ENCODE measurements around the gene TDRD7.
"Not testable (repeated sequence)": the region's sequence is repeated elsewhere in the genome, so short reads cannot be mapped to it uniquely, and the experiment has no call there.

The TDRD7 gene

DNA sequence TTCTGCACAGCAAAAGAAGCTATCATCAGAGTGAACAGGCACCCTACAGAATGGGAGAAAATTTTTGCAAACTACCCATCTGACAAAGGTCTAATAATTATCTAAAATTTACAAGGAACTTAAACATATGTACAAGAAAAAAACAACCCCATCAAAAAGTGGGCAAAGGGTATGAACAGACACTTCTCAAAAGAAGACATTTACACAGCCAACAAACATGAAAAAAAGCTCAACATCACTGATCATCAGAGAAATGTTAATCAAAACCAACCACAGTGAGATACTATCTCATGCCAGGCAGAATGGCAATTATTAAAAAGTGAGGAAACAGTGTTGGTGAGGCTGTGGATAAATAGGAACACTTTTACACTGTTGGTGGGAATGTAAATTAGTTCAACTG, 44.9 kb downstream of the TDRD7 start:
- H3K4me1 ChIP-seq (ENCODE audit: insufficient read depth, low read length); H3K27me3 ChIP-seq (ENCODE audit: control insufficient read depth in 1 of 2, insufficient read depth in 2 of 2, low read length in 2 of 2); H3K36me3 ChIP-seq (ENCODE audit: insufficient read depth, low read length); H3K4me3 ChIP-seq (ENCODE audit: low read depth in 1 of 2, low read length in 2 of 2); H3K9me3 ChIP-seq (ENCODE audit: low read length); H3K9ac ChIP-seq (ENCODE audit: low read length); H3K27ac ChIP-seq (ENCODE audit: low read depth, low read length): not testable (repeated sequence)

DNA sequence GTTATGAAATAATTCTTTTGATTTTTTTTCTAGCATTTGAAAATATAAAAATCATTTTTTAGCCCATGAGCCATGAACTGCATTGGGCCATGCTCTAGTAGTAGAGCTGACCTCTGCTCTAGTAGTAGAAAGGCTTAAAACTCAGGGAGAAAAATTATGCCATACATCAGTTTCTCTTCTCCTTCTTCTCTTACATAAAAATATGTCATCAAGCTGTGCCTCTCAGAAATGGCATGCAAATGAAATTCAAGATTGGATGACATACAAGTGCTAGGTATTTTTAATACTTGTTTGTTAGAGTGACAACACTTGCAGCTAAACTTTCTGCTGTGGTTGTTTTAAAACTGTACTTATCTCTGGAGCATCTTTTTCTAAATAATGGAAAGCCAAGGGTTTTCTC, 47.4 kb downstream of the TDRD7 start:
- Histone ChIP-seq H3K36me3 (ENCODE audit: insufficient read depth, low read length) (no peaks in the 10 kb centered on the region), H3K9me3 (ENCODE audit: low read length) (no peaks in the 10 kb centered on the region), H3K9ac (ENCODE audit: low read length) (no peak overlapping the region), H3K27me3 (ENCODE audit: control insufficient read depth in 1 of 2, insufficient read depth in 2 of 2, low read length in 2 of 2) (no peaks in the 10 kb centered on the region), H3K27ac (ENCODE audit: low read depth, low read length) (no peak overlapping the region), H3K4me3 (ENCODE audit: low read depth in 1 of 2, low read length in 2 of 2) (no peak overlapping the region), H3K4me1 (ENCODE audit: insufficient read depth, low read length) (no peaks in the 10 kb centered on the region)

DNA sequence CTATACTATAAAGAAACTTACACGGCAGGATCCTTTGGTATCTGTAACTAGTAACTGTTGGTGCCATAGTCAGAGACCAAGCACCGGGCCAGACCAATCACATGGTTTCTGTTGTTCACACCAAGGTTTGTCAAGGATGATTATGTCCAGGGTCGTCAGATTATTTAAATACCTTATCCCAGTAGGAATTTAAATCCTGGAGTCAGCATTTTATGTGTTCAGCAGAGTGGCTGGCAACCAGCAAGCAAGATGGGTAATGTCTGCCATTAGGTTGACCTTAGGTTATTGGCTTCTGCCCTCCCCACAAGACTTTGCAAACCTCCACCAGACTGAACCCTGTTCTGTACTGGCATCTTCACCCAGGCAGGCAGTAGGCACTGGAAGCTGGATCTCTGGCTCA, 50.3 kb downstream of the TDRD7 start:
- H3K9ac ChIP-seq (ENCODE audit: low read length): no peak overlapping the region
- H3K27ac ChIP-seq (ENCODE audit: low read depth, low read length): no peak overlapping the region
- H3K36me3 ChIP-seq (ENCODE audit: insufficient read depth, low read length): peaks cover 14% of the 10 kb centered on the region
- H3K4me1 ChIP-seq (ENCODE audit: insufficient read depth, low read length): no peaks in the 10 kb centered on the region
- H3K27me3 ChIP-seq (ENCODE audit: control insufficient read depth in 1 of 2, insufficient read depth in 2 of 2, low read length in 2 of 2): no peaks in the 10 kb centered on the region
- no peak overlapping the region for H3K4me3 ChIP-seq (ENCODE audit: low read depth in 1 of 2, low read length in 2 of 2)
- H3K9me3 ChIP-seq (ENCODE audit: low read length): no peaks in the 10 kb centered on the region

DNA sequence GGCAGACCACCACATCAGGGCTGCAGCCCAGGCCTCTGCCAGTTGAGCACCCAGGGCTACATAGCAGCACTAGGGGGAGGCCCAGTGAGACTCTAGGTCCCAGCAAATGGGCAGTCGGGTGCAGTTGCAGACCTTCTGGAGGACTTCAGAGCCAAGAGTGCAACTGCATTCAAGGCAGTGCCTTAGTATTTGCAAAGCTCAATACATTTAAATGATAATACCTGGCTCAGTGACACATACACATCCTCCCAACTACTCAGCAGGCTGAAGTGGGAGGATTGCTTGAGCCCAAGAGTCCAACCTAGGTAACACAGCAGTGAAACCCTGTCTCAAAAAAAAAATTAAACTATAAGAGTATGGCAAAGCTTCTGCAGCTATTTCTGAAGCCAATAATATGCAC, 51.0 kb downstream of the TDRD7 start:
- H3K4me1 ChIP-seq (ENCODE audit: insufficient read depth, low read length): no peaks in the 10 kb centered on the region
- H3K27me3 ChIP-seq (ENCODE audit: control insufficient read depth in 1 of 2, insufficient read depth in 2 of 2, low read length in 2 of 2): no peaks in the 10 kb centered on the region

DNA sequence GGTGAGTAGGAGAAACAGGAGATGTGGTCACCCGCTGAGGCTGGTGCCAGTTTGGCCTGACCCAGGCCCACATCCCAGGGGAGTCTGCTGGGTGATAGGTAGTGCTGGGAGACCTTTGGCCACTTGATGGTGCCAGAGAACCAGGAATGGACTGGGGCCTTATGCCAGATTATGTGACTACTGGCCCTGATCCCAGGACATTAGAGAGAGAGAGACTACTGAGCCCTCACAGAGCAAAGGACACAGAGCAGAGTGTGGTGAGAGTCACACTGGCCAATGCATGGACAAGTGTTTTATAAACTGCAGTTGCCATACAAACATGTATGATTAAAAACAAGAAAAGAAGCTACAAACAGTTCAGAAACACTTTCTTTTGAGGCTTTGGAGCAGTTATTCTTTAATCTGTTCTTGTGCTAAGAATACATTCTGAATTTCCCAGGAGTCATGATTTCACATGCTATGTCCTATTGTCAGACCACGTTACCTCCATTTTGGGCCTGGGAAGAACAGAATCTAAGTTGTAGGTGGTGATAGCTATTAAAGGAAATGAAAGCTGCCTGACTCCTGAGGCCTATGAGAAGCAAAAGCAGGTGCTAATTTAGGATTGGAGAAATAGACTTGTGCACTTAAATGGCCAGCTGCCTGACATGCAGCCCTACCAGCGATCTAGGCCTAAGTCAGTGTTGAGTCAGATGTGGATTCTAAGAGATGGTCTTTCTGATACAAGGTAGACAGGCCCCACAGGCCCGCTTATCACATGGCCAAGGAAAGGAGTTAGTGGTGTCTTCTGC, 57.0 kb downstream of the TDRD7 start:
- H3K36me3 ChIP-seq (ENCODE audit: insufficient read depth, low read length): peaks cover 26% of the 10 kb centered on the region
- peaks cover 19% of the 10 kb centered on the region for H3K4me1 ChIP-seq (ENCODE audit: insufficient read depth, low read length)
- H3K27me3 ChIP-seq (ENCODE audit: control insufficient read depth in 1 of 2, insufficient read depth in 2 of 2, low read length in 2 of 2): no peaks in the 10 kb centered on the region
- H3K4me3 ChIP-seq (ENCODE audit: low read depth in 1 of 2, low read length in 2 of 2): no peak overlapping the region
- no peaks in the 10 kb centered on the region for H3K9me3 ChIP-seq (ENCODE audit: low read length)
- H3K27ac ChIP-seq (ENCODE audit: low read depth, low read length): peak overlapping the region; percentile 52
- no peak overlapping the region for H3K9ac ChIP-seq (ENCODE audit: low read length)

More for the DNA sequence above, 51.0 kb downstream of the TDRD7 start:
- H3K36me3 ChIP-seq (ENCODE audit: insufficient read depth, low read length): peaks cover 20% of the 10 kb centered on the region
- no peak overlapping the region for H3K4me3 ChIP-seq (ENCODE audit: low read depth in 1 of 2, low read length in 2 of 2)
- no peak overlapping the region for H3K27ac ChIP-seq (ENCODE audit: low read depth, low read length)
- H3K9ac ChIP-seq (ENCODE audit: low read length): no peak overlapping the region
- no peaks in the 10 kb centered on the region for H3K9me3 ChIP-seq (ENCODE audit: low read length)

DNA sequence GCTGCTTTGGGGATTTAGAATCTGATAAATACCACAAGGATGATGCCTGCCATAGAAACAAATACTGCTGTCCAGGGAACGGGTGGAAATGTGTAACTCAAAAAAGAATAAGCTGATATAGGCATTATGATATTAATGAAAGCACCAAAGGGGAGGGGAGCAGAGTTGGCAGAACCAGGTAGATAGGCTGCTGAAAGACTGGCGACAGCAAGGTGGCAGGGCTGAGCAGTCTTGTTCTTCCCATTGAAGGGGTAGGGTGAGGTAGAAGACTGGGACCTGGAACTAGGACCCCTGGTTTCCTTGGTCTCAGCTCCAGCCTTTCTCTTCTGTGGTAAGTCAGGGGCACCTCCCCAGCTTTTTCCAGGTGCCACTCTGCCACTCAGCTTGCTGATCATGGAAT, 58.2 kb downstream of the TDRD7 start:
- Histone ChIP-seq H3K9me3 (ENCODE audit: low read length) (no peaks in the 10 kb centered on the region), H3K27me3 (ENCODE audit: control insufficient read depth in 1 of 2, insufficient read depth in 2 of 2, low read length in 2 of 2) (no peaks in the 10 kb centered on the region), H3K4me3 (ENCODE audit: low read depth in 1 of 2, low read length in 2 of 2) (no peak overlapping the region), H3K9ac (ENCODE audit: low read length) (no peak overlapping the region), H3K36me3 (ENCODE audit: insufficient read depth, low read length) (peaks cover 34% of the 10 kb centered on the region), H3K4me1 (ENCODE audit: insufficient read depth, low read length) (peaks cover 19% of the 10 kb centered on the region), H3K27ac (ENCODE audit: low read depth, low read length) (peak overlapping the region; percentile 19)

DNA sequence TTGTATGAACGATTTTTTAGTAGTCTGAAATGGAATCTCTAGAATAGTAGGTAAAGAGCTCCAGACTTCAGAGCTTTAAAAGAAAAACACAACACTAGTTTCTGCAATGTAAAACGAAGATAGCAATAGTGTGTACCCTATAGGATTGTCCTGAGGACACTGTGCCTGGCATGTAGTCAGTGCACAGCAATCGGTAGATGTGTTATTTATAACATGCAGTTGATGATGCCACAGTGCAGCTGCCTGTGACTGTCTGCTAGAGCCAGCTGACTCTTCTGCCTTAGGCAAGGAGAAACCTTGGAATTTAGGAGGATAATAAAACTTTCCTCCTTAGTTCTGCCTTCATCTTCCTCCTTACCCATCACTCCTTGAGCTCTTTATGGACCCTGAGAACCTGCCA, 61.8 kb downstream of the TDRD7 start:
- H3K4me3 ChIP-seq (ENCODE audit: low read depth in 1 of 2, low read length in 2 of 2): no peak overlapping the region

DNA sequence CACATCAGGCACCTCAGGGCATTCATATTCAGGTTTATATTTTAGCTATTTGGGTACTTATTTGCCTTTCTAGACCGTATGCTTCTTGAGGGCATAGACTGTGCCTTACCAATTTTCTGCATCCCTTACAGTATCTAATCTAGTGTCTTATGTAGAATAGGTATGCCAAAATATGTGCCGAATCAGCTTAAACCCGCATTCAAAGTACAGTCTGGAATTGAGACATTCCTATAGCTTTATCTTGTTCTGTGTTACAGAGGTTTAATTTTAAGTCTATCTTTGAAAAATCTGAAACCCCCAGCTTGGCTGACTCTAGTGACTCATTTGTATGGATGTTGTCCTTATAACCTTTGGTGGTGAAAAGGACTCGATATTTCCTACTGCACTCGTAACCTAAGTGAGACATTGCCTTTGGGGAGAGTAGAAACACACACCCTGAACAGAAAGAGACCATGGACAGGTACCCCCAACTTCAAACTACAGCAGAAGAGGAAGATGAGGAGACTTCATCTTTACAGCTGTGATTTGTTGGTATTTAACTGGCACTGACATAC, 62.6 kb downstream of the TDRD7 start:
- H3K27me3 ChIP-seq (ENCODE audit: control insufficient read depth in 1 of 2, insufficient read depth in 2 of 2, low read length in 2 of 2): no peaks in the 10 kb centered on the region
- H3K4me1 ChIP-seq (ENCODE audit: insufficient read depth, low read length): peaks cover 7% of the 10 kb centered on the region
- no peak overlapping the region for H3K27ac ChIP-seq (ENCODE audit: low read depth, low read length)
- no peaks in the 10 kb centered on the region for H3K9me3 ChIP-seq (ENCODE audit: low read length)
- no peak overlapping the region for H3K9ac ChIP-seq (ENCODE audit: low read length)
- H3K4me3 ChIP-seq (ENCODE audit: low read depth in 1 of 2, low read length in 2 of 2): no peak overlapping the region
- H3K36me3 ChIP-seq (ENCODE audit: insufficient read depth, low read length): peaks cover 21% of the 10 kb centered on the region

More for the DNA sequence above, 61.8 kb downstream of the TDRD7 start:
- Histone ChIP-seq H3K36me3 (ENCODE audit: insufficient read depth, low read length) (peaks cover 21% of the 10 kb centered on the region), H3K27ac (ENCODE audit: low read depth, low read length) (no peak overlapping the region), H3K27me3 (ENCODE audit: control insufficient read depth in 1 of 2, insufficient read depth in 2 of 2, low read length in 2 of 2) (no peaks in the 10 kb centered on the region), H3K4me1 (ENCODE audit: insufficient read depth, low read length) (peaks cover 14% of the 10 kb centered on the region), H3K9ac (ENCODE audit: low read length) (no peak overlapping the region), H3K9me3 (ENCODE audit: low read length) (no peaks in the 10 kb centered on the region)

DNA sequence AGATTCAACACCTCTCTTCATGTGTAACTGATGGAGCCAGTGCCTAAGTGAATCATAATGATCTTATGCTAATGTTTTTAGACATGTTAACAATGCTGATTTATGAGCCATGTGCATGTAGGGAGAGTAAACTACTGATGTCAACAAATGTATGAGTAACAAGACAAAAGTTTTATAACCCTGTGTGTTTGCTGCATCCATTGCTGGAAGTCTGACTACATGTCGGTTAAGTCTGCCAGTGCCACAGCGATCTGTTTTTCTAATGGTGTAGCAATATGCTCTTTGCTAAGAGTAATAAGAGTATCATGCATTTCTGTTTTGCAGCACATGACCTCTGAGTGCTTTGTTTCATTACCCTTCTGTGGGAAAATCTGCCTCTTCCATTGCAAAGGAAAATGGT, 63.2 kb downstream of the TDRD7 start:
- Histone ChIP-seq H3K27me3 (ENCODE audit: control insufficient read depth in 1 of 2, insufficient read depth in 2 of 2, low read length in 2 of 2) (no peaks in the 10 kb centered on the region), H3K9ac (ENCODE audit: low read length) (no peak overlapping the region), H3K4me1 (ENCODE audit: insufficient read depth, low read length) (peaks cover 2% of the 10 kb centered on the region), H3K36me3 (ENCODE audit: insufficient read depth, low read length) (peaks cover 21% of the 10 kb centered on the region), H3K9me3 (ENCODE audit: low read length) (no peaks in the 10 kb centered on the region), H3K4me3 (ENCODE audit: low read depth in 1 of 2, low read length in 2 of 2) (no peak overlapping the region), H3K27ac (ENCODE audit: low read depth, low read length) (no peak overlapping the region)

DNA sequence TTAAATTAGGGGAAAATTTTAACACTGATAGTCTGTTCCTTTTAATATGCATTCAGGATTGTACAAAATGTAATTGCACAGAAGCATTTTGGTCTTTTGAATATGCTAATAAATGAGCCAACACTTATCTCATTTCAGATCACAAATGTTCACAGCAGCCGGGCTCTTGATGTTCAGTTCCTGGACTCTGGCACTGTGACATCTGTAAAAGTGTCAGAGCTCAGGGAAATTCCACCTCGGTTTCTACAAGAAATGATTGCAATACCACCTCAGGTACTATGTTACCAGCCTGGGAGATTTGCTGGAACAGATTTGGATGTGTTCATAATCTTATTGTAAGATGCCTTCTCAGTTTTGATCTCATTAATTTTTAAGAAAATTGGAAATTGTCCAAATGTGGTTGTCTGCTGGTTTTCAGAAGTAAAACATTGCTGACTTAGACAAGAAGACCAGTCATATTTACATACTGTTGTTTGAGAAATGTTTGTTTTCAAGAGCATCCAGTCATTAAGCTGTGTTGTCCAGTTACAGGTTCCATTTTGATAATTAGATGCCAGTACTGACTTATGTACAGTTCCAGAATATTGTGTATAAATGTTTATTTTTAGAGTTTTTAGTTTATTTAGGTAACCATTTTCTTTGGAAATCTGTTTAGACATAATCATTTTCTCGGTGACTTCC, 66.5 kb downstream of the TDRD7 start:
- Histone ChIP-seq H3K27ac (ENCODE audit: low read depth, low read length) (no peak overlapping the region), H3K4me3 (ENCODE audit: low read depth in 1 of 2, low read length in 2 of 2) (no peak overlapping the region), H3K4me1 (ENCODE audit: insufficient read depth, low read length) (no peaks in the 10 kb centered on the region), H3K36me3 (ENCODE audit: insufficient read depth, low read length) (peaks cover 23% of the 10 kb centered on the region), H3K9ac (ENCODE audit: low read length) (no peak overlapping the region), H3K9me3 (ENCODE audit: low read length) (no peaks in the 10 kb centered on the region), H3K27me3 (ENCODE audit: control insufficient read depth in 1 of 2, insufficient read depth in 2 of 2, low read length in 2 of 2) (no peaks in the 10 kb centered on the region)

DNA sequence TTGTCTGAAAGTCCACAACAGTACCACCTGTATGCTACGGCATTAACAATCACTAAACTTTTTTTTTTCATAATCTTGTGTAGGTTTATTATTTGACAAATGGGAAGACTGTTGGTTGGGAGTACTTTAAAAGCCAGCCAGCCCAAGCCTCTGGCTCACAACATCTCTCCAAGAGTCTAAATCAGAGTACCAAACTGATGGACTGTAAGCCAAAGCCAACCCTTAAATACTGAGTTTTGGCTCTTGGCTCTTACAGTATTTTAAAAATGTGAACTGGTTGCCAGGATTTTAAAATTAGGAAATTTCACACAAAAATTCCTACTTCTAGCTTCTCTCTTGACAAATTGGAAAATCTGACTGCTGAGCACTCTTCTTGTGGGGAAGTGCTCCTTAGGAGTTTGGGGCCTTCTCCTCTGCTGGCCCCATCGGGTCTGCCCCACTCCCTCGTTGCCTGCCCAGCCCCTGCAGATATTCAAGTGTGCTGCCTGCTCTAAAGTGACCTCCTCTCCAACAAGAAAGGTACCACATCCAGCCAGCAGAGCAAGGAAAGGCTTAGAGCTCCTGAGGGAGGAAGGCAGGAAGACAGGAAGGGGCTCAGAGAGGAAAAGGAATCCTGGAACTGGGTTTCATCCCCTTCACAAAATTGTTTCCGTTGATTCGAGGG, 67.7 kb downstream of the TDRD7 start:
- Histone ChIP-seq H3K9ac (ENCODE audit: low read length) (no peak overlapping the region), H3K4me3 (ENCODE audit: low read depth in 1 of 2, low read length in 2 of 2) (no peak overlapping the region), H3K27me3 (ENCODE audit: control insufficient read depth in 1 of 2, insufficient read depth in 2 of 2, low read length in 2 of 2) (no peaks in the 10 kb centered on the region), H3K9me3 (ENCODE audit: low read length) (no peaks in the 10 kb centered on the region), H3K4me1 (ENCODE audit: insufficient read depth, low read length) (no peaks in the 10 kb centered on the region), H3K36me3 (ENCODE audit: insufficient read depth, low read length) (peaks cover 16% of the 10 kb centered on the region), H3K27ac (ENCODE audit: low read depth, low read length) (no peak overlapping the region)

Data from muscle layer of colon (tissue), 2 donors.